ENCODE data around the gene CPLX3.
A peak's percentile ranks its signal among the peaks of the same experiment; 100 is the strongest.

The CPLX3 gene

DNA sequence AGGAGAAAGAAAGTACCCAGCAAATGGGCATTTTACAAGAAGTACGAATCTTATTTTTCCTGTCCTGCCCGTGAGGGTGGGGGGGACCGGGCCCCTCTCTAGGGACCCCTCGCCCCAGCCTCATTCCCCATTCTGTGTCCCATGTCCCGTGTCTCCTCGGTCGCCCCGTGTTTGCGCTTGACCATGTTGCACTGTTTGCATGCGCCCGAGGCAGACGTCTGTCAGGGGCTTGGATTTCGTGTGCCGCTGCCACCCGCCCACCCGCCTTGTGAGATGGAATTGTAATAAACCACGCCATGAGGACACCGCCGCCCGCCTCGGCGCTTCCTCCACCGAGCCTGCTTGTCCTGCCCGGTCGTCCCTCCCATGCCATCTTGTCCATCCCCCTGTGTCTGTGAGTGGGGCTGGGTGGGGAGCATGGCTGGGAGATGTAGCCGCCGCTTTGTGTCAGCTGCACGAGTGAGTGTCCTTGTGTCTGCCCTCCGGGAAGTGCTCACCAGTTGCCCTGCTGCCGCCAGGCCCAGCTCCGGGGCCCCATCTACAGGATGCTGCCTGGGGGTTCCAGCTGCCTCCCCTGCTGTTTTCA lies 23.5 kb upstream of the CPLX3 start:
- DNase-seq: no peak

DNA sequence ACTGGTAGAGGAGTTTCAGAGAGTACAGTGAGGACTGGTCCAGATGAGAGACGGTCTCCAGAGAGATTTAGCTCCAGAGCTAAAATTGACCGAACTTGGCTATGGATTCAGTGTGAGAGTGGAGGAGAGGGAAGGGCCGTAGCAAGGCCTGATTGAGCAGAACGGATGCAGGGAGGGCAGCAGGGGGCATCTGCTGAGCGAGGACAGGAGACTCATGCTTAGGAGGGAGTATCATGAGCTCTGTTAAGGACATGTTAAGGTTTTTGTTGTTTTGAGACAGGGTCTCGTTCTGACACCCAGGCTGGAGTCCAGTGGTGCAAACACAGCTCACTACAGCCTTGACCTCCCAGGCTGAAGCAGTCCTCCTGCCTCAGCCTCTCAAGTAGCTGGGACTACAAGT lies 21.5 kb upstream of the CPLX3 start:
- DNase-seq: no peak

DNA sequence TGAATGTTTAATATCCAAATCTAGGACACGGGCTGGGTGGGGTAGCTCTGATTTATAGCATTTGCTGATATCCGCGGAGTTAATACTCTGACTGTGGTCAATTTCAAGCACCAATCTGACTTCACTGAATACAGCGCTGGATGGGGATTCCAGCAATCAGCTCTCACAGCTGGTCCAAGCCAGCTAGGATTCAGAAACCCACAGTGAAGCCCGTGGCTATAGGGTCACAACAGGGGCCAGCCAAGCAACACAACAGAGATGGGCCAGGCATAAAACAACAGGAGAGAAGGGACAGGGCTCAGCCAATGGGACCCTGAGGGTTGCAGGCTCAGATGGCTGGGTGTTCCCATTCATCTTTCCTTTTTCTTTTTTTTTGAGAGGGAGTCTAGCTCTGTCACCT lies 19.1 kb upstream of the CPLX3 start:
- no peak for DNase-seq

DNA sequence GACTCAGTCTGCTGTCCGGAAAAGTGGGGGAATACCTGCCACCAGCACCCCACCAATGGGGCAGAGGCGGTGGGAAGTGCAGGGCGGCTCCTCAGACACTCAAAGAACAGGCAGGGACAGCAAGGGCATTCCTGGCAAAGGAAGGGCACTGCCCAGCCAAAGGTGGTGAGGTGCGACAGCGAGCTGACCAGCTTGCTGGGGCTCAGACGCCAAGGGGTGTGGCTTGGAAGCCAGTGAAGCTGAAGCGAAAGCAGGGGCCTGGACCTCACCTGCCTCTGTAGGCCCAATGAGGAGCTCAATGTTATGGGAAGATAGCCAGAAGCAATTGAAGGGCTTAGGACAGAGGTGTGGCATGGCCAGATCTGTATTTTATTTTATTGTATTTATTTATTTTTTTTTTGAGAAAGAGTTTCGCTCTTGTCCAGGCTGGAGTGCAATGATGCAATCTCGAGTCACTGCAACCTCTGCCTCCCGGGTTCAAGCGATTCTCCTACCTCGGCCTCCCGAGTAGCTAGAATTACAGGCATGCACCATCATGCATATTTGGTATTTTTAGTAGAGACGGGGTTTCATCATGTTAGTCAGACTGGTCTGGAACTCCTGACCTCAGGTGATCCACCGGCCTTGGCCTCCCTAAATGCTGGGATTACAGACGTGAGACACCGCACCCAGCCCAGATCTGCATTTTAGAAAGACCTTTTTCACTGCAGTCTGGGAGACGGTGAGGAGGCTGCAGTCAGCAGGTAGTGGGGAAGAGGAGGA lies 18.2 kb upstream of the CPLX3 start:
- DNase-seq: no peak

DNA sequence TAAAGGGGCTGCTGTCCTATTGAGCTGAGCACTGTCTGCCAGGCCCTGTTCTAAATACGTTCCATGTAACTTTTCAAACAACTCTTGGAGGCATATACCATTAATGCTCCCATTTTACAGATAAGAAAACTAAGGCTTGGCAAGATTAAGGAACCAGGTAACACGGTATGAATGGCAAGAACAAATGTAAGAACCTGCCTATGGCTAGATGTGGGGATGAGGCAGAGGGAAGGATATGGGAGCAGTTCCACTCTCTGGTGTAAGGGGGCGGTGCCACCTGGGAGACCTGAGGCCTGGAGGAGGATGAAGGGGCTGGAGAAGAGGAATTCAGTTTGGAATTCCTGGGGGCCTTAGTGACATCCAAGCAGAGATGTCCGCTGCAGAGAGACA lies 17.6 kb upstream of the CPLX3 start:
- DNase-seq: no peak

DNA sequence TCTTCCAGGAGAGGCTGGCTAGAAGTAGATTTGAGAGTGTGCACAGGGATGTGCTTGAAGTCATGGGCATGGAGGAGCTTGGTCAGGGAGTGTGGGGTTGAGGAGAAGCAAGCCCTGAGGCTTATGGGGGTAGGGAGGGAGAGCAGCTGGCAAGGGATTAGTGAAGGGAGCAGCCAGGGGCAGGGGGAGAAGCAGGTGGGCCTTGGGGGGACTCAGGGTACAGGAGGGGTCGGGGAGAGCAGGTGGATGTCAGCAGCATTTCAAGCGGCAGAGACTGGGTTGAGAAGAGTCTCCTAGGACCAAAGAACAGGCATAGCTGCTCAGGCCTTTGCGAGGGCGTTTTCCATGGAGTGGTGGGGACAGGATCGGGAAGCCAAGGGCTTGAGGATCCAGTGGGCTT lies 17.2 kb upstream of the CPLX3 start:
- DNase-seq: no peak

DNA sequence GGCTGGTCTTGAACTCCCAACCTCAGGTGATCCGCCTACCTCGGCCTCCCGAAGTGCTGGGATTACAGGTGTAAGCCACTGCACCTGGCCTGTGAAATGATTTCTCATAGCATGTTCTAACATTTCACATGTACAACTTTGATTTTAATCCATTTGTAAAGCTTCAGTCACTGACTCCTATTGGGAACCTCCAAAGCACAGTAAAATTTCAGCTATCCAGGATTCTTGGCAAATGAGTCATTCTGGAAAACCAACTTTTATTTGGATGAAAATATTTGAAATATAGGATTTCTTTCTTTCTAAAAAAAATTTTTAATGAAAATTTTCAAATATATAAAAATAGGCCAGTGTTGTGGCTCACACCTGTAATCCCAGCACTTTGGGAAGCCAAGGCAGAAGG lies 16.5 kb upstream of the CPLX3 start:
- peak; percentile 54 for DNase-seq

DNA sequence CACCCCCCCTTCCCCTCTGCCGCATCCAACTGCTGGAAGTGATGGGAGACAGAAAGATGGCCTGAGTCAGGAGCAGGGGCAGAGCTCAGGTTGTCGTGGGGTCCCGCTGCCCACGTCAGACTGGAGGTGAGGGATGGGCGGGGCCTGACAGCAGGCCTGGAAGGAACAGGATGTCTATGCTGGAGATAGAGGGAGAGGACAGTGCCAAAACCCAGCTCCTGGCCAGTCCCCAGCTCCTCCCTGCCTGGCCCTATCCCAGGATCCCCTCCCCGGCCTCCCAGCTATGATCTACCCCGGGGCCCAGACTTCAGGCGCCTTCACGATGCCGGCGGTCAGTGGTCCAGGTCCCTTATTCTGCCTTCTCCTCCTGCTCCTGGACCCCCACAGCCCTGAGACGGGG lies 13.9 kb upstream of the CPLX3 start, which contains the start of gene LMAN1L:
Gene LMAN1L (plus strand): TSS at position 303 of the 400 bp plus-strand sequence. CDS start 20 bp downstream, at position 323.
- no peak for DNase-seq

DNA sequence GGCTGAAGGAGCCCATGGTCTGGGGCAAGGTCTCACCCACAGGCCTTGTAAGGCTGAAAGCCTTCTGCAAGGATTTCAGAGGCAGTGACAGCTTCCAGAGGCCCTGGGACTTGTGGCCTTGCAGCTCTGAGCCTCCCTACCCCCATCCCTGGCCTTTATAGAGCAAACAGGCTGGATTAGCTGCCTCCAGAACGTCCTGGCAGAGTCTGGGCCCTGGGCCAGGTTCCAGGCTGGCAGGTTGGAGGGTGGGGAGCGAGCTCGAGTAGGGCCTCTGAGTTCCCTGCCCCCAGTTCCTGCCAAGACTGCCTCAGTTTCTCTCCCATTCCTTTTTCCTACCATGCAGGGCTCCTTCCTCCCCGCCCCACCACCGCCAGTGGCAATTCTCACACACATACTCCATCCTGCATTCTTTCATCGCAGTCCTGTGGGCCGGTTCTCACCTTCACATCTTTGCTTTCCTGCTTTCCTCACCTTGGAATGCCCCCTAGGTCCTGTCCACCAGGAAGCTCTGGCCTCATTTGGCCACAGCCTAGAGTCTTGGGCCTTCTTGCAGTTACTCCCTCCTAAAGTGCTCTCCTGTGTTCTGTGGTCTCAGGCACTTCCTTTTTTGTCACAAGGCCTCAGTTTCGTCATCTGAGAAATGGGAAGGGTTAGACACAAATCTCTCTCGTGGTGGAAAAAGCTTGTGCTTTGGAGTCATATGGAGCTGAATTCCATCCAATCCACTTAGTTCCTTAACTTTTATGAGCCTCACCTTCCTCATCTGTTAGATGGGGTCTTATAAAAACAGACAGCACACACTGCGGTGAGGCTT lies 11.1 kb upstream of the CPLX3 start:
- DNase-seq: no peak

DNA sequence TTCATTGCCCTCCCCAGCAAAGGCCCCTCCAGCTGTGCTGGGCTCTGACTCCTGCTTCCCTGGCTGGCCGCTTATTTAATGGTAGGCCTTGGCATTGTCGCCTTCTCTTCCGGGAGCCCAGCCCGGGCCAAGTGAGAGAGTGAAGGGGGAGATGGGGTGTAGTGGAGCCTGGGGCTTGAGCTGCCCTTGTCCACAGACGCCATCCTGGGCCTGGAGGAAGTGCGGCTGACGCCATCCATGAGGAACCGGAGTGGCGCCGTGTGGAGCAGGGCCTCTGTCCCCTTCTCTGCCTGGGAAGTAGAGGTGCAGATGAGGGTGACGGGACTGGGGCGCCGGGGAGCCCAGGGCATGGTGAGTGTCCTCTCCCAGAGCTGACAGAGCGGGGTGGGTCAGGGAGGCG lies 10.5 kb upstream of the CPLX3 start:
- DNase-seq: no peak

DNA sequence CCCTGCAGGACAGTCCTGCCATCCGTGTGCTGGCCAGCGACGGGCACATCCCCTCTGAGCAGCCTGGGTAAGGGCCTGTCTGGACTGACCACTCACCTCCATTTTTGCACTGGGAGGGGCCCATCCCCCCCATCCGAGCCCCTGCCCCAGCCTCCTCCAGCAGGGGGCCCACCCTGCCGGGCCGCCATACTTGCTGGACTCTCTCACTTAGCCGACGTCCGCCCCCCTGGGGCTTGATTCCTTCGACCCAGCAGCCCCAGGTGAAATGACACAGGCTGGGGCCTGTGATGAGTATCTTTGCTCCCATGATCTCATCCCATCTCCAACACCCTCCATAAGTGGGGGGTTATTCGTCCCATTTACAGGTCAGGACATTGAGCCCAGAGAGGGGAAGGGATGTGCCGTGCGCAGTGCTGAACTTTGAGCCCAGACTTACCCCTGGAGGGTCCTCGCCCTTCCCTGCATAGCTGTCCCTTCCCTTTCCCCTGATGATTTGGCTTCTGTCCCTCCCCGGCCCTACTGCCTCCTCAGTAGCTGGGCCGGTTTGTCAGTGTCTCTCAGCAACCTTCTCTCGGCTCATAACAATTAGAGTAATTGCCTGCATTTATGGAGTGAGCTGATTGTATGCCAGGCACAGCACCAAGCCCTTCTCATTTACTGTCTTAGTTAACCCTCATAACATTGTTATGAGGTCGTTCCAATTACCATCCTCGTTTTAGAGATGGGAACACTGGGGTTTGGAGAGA lies 9.6 kb upstream of the CPLX3 start:
- no peak for DNase-seq

DNA sequence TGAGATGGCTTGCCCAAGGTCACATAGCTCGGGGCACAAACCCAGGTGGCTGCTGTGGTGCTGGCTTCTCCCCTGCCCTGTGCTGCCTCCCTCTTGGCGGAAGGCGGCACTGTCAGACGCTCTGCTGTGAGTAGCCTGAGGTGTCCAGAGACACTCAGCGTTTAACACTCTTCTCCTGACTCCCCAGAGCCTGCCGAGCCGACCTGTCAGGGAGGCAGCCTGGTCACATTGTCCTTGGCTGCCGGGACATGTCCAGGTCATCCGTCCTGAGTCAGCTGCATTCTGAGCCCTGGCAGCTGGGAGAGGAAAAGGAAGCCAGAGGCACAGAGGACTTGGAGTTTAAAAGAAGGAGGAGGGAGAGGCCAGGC lies 9.1 kb upstream of the CPLX3 start:
- no peak for DNase-seq

DNA sequence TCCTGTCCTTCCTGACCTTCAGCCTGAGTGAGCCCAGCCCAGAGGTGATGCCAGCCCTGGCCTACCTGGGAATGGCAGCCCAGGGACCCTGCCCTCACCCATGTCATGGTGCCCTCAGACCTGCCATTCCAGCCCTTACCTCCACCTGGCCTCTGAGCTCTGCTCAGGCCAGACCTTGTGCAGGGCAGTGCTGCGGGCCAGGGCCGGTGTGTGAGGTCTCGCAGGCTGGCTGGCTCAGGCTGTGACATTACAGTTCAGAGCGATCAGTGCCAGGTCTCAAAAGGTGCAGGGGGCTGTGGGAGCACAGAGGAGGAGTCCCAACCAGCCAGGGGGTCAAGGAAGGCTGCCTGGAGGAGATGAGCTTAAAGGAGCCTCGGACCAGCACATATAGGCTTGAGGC lies 6.4 kb upstream of the CPLX3 start:
- no peak for DNase-seq

DNA sequence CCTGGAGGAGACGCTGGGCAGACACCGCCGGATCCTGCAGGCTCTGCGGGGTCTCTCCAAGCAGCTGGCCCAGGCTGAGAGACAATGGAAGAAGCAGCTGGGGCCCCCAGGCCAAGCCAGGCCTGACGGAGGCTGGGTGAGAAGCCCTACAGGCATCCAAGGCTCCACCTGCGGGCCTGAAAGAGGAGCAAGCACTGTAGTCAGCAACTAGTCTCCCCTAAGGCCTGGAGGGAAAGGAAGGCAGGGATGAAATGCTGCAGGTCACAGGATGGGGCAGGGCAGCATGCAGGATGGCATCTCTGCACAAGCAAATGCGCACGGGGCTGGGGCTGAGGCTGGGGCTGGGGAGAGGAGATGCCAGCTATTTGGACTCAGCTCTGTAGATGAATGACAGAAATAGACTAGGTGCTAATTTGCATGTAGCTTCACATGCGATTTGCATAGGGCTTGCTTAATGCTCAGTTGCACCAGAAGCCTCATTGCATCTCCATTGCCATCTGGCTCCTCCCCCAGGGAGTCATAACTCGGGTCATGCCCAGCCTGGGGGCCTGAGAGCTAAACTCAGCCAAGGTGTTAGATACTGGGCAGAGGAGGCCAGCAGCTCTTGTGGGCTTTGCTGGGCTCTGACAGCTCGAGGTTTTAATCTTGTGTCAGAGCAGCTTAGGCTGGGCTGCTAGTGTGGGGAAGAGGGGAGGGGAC lies 5.2 kb upstream of the CPLX3 start:
- DNase-seq: no peak

DNA sequence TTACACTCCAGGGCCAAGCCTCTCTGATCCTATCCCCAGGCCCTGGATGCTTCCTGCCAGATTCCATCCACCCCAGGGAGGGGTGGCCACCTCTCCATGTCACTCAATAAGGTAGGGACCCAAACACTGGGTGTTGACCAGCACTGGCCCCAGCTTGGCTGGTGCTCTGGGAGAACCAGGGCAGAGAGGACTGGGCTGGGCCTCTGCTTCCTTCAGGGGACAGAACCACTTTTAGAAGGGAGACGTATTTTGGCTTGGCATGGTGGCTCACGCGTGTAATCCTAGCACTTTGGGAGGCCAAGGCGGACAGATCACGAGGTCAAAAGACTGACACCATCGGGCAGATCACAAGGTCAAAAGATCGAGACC lies 4.7 kb upstream of the CPLX3 start:
- DNase-seq: no peak

DNA sequence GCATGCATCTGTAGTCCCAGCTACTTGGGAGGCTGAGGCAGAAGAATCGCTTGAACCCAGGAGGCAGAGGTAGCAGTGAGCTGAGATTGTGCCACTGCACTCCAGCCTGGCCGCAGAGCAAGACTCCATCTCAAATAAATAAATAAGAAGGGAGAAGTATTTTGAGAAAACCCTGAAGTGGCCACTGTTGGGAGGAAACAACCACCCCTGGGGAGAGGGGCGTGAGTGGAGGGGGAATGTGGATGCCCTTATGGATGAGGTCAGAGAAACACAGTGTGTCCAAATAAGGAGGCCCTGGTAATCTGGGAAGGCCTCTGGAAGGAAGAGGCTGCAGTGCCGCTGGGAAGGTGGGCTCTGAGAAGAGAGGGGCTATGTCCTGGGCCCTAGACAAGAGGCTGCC lies 4.2 kb upstream of the CPLX3 start:
- DNase-seq: no peak

DNA sequence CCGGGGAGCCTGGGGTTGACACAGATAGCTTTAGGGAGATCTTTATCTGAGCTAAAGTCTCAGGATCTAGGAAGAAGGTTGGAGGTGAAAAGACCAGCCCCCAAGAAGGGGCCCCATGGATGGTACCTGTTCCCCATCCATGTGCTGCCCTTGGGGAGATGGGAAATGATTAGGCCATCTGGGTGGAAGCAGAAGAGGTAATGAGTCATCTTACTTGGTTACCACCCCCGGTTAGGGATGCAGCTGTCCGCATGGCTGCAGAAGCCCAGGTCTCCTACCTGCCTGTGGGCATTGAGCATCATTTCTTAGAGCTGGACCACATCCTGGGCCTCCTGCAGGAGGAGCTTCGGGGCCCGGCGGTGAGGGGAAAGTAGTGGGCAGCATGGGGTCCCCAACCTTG lies 3.1 kb upstream of the CPLX3 start:
- DNase-seq: no peak

DNA sequence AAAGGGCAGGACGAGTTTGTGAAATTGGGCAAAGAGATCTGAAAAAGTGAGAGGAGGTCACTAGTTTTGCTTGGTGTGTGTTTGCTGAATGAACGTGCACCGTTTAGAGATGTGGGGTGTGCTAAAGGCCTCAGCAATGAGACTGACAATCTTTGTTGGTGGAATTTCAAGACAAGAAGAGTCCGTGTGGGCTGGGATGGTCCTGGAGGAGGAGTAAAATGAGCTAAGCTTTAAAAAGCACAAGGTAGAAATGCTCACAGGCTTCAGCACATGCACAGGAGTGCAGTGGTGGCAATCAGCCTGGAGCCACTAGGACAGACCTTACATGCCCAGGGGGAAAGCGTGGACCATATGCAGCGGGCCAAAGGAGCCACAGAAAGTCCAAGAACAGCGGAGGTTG lies 1.5 kb upstream of the CPLX3 start:
- DNase-seq: no peak

DNA sequence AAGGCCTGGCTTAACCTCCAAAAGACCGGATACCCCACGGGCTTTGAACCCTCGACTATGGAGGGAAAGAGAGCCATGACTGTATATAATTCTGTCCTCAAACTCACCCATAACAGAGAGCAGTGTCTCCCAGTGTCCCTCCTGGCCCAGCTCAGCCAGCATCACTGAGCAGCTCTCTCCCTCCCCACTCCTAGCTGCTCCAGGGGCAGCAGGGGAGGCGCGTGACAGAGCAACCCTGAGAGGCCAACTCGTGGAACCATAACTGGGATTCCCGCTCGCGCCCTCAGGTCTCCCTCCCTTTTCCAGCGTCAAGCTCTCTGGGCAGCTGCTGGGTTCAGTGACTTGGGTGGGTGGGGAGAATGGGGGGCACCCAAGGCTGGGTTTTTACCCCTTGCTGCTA lies 561 bp upstream of the CPLX3 start:
- no peak for DNase-seq

DNA sequence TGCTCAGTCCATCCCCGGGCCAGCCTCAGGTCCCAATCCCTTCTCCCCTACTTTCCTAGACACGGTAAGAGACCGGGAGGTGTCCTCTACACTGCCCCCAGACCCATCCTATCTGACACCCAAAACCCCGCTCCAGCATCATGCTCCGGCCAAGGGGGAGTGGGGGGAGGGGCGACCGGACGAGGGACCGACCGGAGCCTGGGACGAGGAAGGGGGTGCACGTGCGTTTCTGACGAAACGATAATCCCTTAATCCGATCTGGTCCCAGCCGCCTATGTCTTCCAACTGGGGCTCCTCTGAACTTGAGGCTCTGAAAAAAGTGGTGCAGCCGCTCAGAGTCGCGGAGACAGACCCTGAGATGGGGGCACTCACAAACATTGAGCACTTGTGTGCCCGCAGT lies 494 bp downstream of the CPLX3 start:
- DNase-seq: no peak

DNA sequence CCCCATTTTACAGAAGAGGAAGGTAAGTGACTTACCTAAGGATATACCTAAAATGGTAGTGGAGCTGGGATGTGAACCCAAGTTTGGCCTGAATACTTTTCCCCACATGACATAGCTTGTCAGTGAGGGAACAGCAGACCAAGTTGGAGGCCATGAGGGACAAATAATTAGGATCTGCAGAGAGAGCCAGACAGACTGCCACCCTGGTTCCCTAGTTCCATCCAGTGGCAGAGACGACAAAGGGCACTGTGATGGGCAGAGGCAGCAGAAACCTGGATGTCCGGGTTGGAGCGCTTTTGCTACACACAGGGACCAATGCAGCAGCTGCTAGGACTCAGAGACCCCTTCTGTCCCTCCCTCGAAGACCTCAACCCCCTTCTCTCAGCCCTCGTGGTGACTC lies 1.2 kb downstream of the CPLX3 start:
- no peak for DNase-seq

DNA sequence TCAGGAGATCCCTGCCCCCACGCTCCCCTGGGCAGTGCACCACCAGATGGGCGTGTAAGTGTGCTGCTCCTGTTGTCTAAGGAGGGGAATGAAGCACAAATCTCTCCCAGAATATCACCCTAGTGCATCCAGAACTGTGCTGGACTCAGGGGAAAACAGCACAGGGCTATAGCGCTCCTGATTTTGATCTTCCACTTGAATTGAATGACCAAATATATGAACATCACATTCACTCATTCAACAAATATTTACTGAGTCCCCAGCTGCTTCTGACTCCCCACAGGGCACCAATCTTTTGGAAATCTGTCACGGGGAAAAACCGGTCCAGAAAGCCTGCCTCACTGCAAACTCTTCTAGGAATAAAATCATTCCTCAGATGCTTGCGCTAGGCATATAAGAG lies 2.4 kb downstream of the CPLX3 start:
- no peak for DNase-seq

DNA sequence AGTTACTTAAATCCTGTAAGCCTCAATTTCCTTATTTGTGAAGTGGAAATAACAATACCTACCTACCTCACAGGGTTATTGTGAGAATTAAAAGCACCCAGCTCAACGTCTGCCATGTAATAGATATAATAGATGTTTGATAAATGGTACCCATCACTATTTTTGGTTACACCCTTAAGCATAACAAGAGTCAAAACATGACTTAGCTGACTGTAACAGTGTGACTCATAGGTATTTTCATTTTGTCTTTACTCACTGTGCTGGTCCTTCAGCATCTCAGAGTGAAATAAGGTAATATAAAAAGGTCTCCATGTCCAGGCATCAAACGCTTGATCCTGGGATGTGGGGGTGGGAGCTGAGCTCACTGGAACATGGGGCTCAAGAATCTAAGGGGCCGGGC lies 3.1 kb downstream of the CPLX3 start:
- peak; percentile 18 for DNase-seq

Measured in fibroblast of skin of scalp (primary cell).